Measurements from ENCODE around the gene PIANP. TPM values are rescaled to one million over a fixed set of nuclear protein-coding genes. Genes with fewer than 3 reads are reported as not detected.
"Not testable (repeated sequence)": the region's sequence is repeated elsewhere in the genome, so short reads cannot be mapped to it uniquely, and the experiment has no call there.

The PIANP gene, protein sequence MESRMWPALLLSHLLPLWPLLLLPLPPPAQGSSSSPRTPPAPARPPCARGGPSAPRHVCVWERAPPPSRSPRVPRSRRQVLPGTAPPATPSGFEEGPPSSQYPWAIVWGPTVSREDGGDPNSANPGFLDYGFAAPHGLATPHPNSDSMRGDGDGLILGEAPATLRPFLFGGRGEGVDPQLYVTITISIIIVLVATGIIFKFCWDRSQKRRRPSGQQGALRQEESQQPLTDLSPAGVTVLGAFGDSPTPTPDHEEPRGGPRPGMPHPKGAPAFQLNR
- total RNA-seq = not detected
- under 1 TPM in 1 of 4 donors, not detected in 3; 0.13 TPM for polyA plus RNA-seq

DNA sequence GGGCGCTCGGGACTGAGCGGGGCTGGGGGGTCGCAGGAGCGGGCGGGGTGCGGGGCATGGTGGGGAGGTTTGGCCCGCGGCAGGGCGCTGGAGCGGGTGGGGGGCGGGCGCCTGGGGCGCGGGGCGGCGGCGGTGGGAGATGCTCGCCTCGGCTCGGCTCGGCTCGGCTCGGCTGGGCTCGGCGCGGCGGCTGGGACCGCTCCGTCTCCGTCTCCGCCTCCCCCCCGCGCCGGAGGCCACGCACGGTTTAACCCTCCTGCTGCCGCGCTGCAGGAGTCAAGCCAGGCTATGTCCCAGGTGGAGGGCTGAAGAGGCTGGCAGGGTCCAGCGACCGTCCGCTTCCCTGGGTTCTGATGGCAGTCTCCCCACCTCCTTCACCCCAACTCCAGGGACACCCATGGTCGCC, at the start of gene PIANP:
Gene PIANP (minus strand): TSS at position 170 of the 406 bp plus-strand sequence. CDS start 2,754 bp downstream, outside the sequence.
- peak; percentile 78 to 81 for ATAC-seq (ENCODE audit: low read depth in 2 of 2)
- Histone ChIP-seq H3K4me3 (ENCODE audit: low read depth, low read length) (peak within 1 kb of the TSS; percentile 15), H3K36me3 (ENCODE audit: control insufficient read depth, insufficient read depth, low read length) (no peaks in the 10 kb centered on the region), H3K9me3 (ENCODE audit: control insufficient read depth in 2 of 2, low read length in 2 of 2) (peaks cover 3 to 5% of the 10 kb centered on the region in 2 experiments), H3K4me1 (ENCODE audit: control insufficient read depth, insufficient read depth, low read length, poor library complexity, severe bottlenecking) (peaks cover 13% of the 10 kb centered on the region), H3K27me3 (ENCODE audit: control insufficient read depth, insufficient read depth, low read length) (peaks cover 30% of the 10 kb centered on the region), H3K27ac (ENCODE audit: insufficient read depth, low read length, poor library complexity, severe bottlenecking) (no peak within 1 kb of the TSS)
- Mint-ChIP-seq H3K36me3 (no peaks in the 10 kb centered on the region), H3K4me3 (peak within 1 kb of the TSS; percentile 59 to 76 (median 70)), H3K4me1 (peaks cover 0 to 32% (median 7%) of the 10 kb centered on the region in 4 donors), H3K9me3 (peaks cover 0 to 4% (median 0%) of the 10 kb centered on the region in 7 donors), H3K27me3 (peaks cover 74% of the 10 kb centered on the region), H3K27ac (peak within 1 kb of the TSS in 2 of 3 donors; percentile 63 to 80)
- DNase-seq = peak; percentile 21 to 54 (median 37)

DNA sequence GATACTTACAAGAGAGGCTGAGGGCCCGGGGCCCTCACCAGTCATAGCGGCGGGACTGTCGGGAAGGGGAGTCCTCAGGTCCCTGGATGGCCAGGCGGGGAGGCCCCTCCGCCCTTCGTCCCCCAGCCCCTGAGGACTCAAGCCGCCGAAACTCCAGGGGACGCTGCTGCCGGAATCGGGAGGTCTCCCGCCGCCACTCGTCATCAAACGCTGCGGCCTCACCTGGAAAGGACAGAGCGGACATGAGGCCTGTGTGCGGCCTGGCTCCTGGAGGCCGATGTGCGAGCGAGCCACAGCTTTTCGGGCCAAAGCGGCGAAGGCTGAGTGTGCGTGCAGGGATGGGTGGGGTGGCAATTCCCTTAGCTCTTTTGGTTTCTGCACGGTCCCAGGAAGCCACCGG, 48.1 kb upstream of the PIANP start:
- peaks cover 37% of the 10 kb centered on the region for H3K36me3 ChIP-seq (ENCODE audit: control insufficient read depth, insufficient read depth, low read length)
- H3K4me3 Mint-ChIP-seq = peak overlapping the region in 2 of 4 donors; percentile 48 to 52
- H3K4me1 Mint-ChIP-seq = peaks cover 0 to 41% (median 15%) of the 10 kb centered on the region in 4 donors
- DNase-seq (no peak), ATAC-seq (ENCODE audit: low read depth in 2 of 2) (no peak)
- H3K27ac ChIP-seq (ENCODE audit: insufficient read depth, low read length, poor library complexity, severe bottlenecking) = no peak overlapping the region
- H3K36me3 Mint-ChIP-seq = peaks cover 31% of the 10 kb centered on the region
- no peak overlapping the region for H3K4me3 ChIP-seq (ENCODE audit: low read depth, low read length)
- H3K27me3 ChIP-seq (ENCODE audit: control insufficient read depth, insufficient read depth, low read length) = no peaks in the 10 kb centered on the region
- H3K27ac Mint-ChIP-seq = no peak overlapping the region
- peaks cover 9% of the 10 kb centered on the region for H3K27me3 Mint-ChIP-seq
- H3K9me3 ChIP-seq (ENCODE audit: control insufficient read depth in 2 of 2, low read length in 2 of 2) = no peaks in the 10 kb centered on the region
- H3K9me3 Mint-ChIP-seq = peaks cover 0 to 2% (median 0%) of the 10 kb centered on the region in 7 donors
- H3K4me1 ChIP-seq (ENCODE audit: control insufficient read depth, insufficient read depth, low read length, poor library complexity, severe bottlenecking) = peaks cover 20% of the 10 kb centered on the region

DNA sequence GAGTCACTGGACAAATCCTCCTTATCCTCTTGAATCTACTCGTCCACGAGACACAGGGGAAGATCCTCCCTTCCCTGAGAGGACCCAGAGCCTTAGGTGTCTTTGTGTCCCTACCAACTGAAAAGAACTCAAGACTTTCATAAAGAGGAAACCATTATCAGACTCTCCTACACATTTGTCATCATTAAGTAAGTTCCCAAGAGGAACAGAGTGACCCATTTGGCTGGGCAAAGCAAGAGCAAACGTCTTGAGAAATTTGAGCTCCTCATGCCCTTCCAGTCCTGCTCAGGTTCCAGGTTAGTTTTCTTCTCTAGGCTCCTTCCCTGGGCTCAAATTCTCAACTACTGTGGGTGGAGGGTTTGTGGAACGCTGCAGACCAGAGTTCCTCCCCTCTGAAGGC, 46.6 kb upstream of the PIANP start:
- Mint-ChIP-seq H3K36me3 (peaks cover 31% of the 10 kb centered on the region), H3K27ac (peak overlapping the region in 2 of 3 donors; percentile 6 to 22), H3K27me3 (no peaks in the 10 kb centered on the region), H3K9me3 (peaks cover 0 to 2% (median 0%) of the 10 kb centered on the region in 7 donors), H3K4me3 (peak overlapping the region in 1 of 4 donors; percentile 52), H3K4me1 (peaks cover 0 to 30% (median 10%) of the 10 kb centered on the region in 4 donors)
- Histone ChIP-seq H3K9me3 (ENCODE audit: control insufficient read depth in 2 of 2, low read length in 2 of 2) (no peaks in the 10 kb centered on the region), H3K4me3 (ENCODE audit: low read depth, low read length) (no peak overlapping the region), H3K27ac (ENCODE audit: insufficient read depth, low read length, poor library complexity, severe bottlenecking) (no peak overlapping the region), H3K36me3 (ENCODE audit: control insufficient read depth, insufficient read depth, low read length) (peaks cover 37% of the 10 kb centered on the region), H3K27me3 (ENCODE audit: control insufficient read depth, insufficient read depth, low read length) (no peaks in the 10 kb centered on the region), H3K4me1 (ENCODE audit: control insufficient read depth, insufficient read depth, low read length, poor library complexity, severe bottlenecking) (peaks cover 8% of the 10 kb centered on the region)
- DNase-seq (no peak), ATAC-seq (ENCODE audit: low read depth in 2 of 2) (no peak)

DNA sequence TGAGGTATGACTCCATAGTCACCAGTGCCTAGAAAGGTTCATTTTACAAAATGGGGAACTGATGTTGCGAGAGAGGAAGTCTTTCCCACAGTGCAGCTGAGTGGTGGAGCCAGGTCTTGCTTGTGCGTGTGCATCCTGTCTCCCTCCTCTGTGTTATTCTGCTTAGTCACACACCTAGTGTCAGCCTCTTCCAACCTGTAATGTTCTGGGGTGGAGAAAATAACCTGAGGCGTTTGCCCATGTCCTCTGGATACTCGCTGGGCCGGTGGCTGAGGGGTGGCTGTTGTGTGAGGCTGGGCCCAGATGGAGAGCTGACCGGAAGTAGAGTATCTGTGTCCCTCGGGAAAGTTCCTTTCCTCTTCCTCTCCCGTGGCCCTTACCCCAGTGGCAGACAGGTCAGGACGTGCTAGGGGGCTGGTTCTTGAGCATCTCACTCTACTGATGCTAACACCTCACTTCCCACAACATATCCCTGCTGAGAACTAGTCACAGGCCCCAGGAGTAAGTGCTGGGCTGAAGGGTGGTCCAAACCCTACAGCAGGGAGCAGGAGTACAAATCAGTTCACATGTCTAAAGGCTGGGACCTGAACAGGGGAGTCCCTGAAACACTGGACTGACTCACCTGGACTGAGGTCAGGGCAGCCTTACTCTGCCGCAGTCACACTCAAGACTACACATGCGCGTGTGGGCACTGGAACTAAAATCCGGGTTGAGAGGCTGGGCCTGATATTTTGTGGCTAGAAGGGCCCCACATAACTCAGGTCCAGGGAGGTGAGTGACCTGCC, 45.3 kb upstream of the PIANP start:
- Histone ChIP-seq H3K27me3 (ENCODE audit: control insufficient read depth, insufficient read depth, low read length) (no peaks in the 10 kb centered on the region), H3K9me3 (ENCODE audit: control insufficient read depth in 2 of 2, low read length in 2 of 2) (no peaks in the 10 kb centered on the region), H3K4me3 (ENCODE audit: low read depth, low read length) (no peak overlapping the region), H3K27ac (ENCODE audit: insufficient read depth, low read length, poor library complexity, severe bottlenecking) (no peak overlapping the region), H3K4me1 (ENCODE audit: control insufficient read depth, insufficient read depth, low read length, poor library complexity, severe bottlenecking) (no peaks in the 10 kb centered on the region), H3K36me3 (ENCODE audit: control insufficient read depth, insufficient read depth, low read length) (peaks cover 32% of the 10 kb centered on the region)
- DNase-seq (peak in 1 of 3 donors; percentile 63), ATAC-seq (ENCODE audit: low read depth in 2 of 2) (peak; percentile 80 to 85)
- H3K27me3 Mint-ChIP-seq = no peaks in the 10 kb centered on the region
- H3K4me3 Mint-ChIP-seq = peak overlapping the region in 1 of 4 donors; percentile 80
- peak overlapping the region; percentile 79 to 86 (median 79) for H3K27ac Mint-ChIP-seq
- peaks cover 29% of the 10 kb centered on the region for H3K36me3 Mint-ChIP-seq
- H3K4me1 Mint-ChIP-seq = peaks cover 0 to 17% (median 7%) of the 10 kb centered on the region in 4 donors
- H3K9me3 Mint-ChIP-seq = peaks cover 0 to 2% (median 0%) of the 10 kb centered on the region in 7 donors

DNA sequence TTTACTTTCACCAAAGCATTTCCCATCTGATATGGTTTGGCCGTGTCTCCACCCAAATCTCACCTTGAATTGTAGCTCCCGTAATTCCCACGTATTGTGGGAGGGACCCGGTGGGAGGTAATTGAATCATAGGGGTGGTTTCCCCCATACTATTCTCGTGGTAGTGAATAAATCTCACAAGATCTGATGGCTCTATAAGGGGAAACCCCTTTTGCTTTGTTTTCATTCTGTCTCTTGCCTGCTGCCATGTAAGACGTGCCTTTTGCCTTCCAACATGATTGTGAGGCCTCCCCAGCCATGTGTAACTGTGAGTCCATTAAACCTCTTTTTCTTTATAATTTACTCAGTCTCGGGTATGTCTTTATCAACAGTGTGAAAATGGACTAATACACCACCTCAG, 42.7 kb upstream of the PIANP start:
- not testable (repeated sequence) for H3K4me3 Mint-ChIP-seq; ATAC-seq (ENCODE audit: low read depth in 2 of 2); DNase-seq; H3K27ac Mint-ChIP-seq; H3K27ac ChIP-seq (ENCODE audit: insufficient read depth, low read length, poor library complexity, severe bottlenecking); H3K27me3 Mint-ChIP-seq; H3K4me1 ChIP-seq (ENCODE audit: control insufficient read depth, insufficient read depth, low read length, poor library complexity, severe bottlenecking); H3K9me3 Mint-ChIP-seq; H3K4me3 ChIP-seq (ENCODE audit: low read depth, low read length); H3K27me3 ChIP-seq (ENCODE audit: control insufficient read depth, insufficient read depth, low read length); H3K9me3 ChIP-seq (ENCODE audit: control insufficient read depth in 2 of 2, low read length in 2 of 2)
- H3K36me3 ChIP-seq (ENCODE audit: control insufficient read depth, insufficient read depth, low read length) = peaks cover 11% of the 10 kb centered on the region
- peaks cover 21% of the 10 kb centered on the region for H3K36me3 Mint-ChIP-seq
- H3K4me1 Mint-ChIP-seq = peaks cover 0 to 15% (median 7%) of the 10 kb centered on the region in 4 donors

DNA sequence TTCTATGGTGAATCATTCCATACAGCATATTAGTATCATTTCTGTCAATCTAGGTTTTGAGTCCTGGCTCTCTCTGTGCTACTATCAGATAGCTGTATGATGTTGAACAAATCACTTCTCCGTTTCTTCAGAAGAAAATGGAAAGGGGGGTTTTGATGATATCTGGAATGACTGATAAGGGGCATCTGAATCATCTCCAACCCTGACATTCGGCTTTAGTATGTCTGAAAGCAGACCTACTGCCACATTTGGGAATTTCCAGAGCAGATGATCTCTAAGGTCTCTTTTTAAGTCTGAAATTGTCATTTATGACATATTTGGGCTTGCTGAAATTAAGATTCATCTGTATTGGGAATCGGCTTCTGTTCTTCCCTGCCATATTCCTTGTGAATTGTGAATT, 42.2 kb upstream of the PIANP start:
- no peak overlapping the region for H3K4me3 Mint-ChIP-seq
- Histone ChIP-seq H3K27ac (ENCODE audit: insufficient read depth, low read length, poor library complexity, severe bottlenecking) (no peak overlapping the region), H3K36me3 (ENCODE audit: control insufficient read depth, insufficient read depth, low read length) (peaks cover 6% of the 10 kb centered on the region), H3K4me1 (ENCODE audit: control insufficient read depth, insufficient read depth, low read length, poor library complexity, severe bottlenecking) (no peaks in the 10 kb centered on the region), H3K27me3 (ENCODE audit: control insufficient read depth, insufficient read depth, low read length) (no peaks in the 10 kb centered on the region), H3K9me3 (ENCODE audit: control insufficient read depth in 2 of 2, low read length in 2 of 2) (no peaks in the 10 kb centered on the region), H3K4me3 (ENCODE audit: low read depth, low read length) (no peak overlapping the region)
- no peak for ATAC-seq (ENCODE audit: low read depth in 2 of 2)
- no peak for DNase-seq
- H3K36me3 Mint-ChIP-seq = peaks cover 16% of the 10 kb centered on the region
- peaks cover 0 to 13% (median 6%) of the 10 kb centered on the region in 4 donors for H3K4me1 Mint-ChIP-seq
- no peaks in the 10 kb centered on the region for H3K27me3 Mint-ChIP-seq
- H3K27ac Mint-ChIP-seq = no peak overlapping the region
- peaks cover 0 to 2% (median 0%) of the 10 kb centered on the region in 7 donors for H3K9me3 Mint-ChIP-seq

DNA sequence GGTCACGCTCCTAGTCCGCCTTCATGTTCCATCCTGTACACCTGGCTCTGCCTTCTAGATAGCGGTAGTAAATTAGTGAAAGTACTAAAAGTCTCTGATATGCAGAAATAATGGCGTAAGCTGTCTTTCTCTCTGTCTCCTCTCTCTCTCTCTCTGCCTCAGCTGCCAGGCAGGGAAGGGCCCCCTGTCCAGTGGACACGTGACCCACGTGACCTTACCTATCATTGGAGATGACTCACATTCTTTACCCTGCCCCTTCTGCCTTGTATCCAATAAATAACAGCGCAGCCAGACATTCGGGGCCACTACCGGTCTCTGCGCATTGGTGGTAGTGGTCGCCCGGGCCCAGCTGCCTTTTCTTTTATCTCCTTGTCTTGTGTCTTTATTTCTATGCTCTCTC, 41.5 kb upstream of the PIANP start:
- not testable (repeated sequence) for H3K27me3 Mint-ChIP-seq; DNase-seq; H3K36me3 Mint-ChIP-seq; H3K27me3 ChIP-seq (ENCODE audit: control insufficient read depth, insufficient read depth, low read length); ATAC-seq (ENCODE audit: low read depth in 2 of 2); H3K27ac Mint-ChIP-seq; H3K4me1 ChIP-seq (ENCODE audit: control insufficient read depth, insufficient read depth, low read length, poor library complexity, severe bottlenecking); H3K9me3 ChIP-seq (ENCODE audit: control insufficient read depth in 2 of 2, low read length in 2 of 2); H3K9me3 Mint-ChIP-seq; H3K27ac ChIP-seq (ENCODE audit: insufficient read depth, low read length, poor library complexity, severe bottlenecking); H3K36me3 ChIP-seq (ENCODE audit: control insufficient read depth, insufficient read depth, low read length); H3K4me3 ChIP-seq (ENCODE audit: low read depth, low read length); H3K4me3 Mint-ChIP-seq
- H3K4me1 Mint-ChIP-seq = peaks cover 0 to 13% (median 5%) of the 10 kb centered on the region in 4 donors

Measured in CD4-positive, CD25-positive, alpha-beta regulatory T cell (primary cell).